K562 (cell line): Measurements from ENCODE around the gene CD248. TPM values are rescaled to one million over a fixed set of nuclear protein-coding genes. Genes with fewer than 3 reads are reported as not detected.
A peak's percentile ranks its signal among the peaks of the same experiment; 100 is the strongest.

Experiments
- CBFB ChIP-seq: sonication (generic); formaldehyde crosslinking; IDR thresholded peaks from 2 replicates; pipeline ENCODE4 v1.4.0; 2020; ENCODE audit warnings: mild to moderate bottlenecking, missing genetic modification reagents
- CREB3L1 ChIP-seq: fragments of 450-650 bp; IDR thresholded peaks from 2 replicates; pipeline ENCODE4 v1.6.1; 2014; ENCODE audit warnings: low read depth, mild to moderate bottlenecking, moderate library complexity, borderline replicate concordance
- CTCF ChIP-seq, 3 experiments: IDR thresholded peaks in 2 of 3; conservative IDR thresholded peaks in 1 of 3; 2 replicates each; pipeline ENCODE4 v1.5.1; 2011 to 2012; ENCODE audit warnings: low read length in 3 of 3, mild to moderate bottlenecking in 3 of 3, control low read depth in 2 of 3, improper control_type of control experiment in 1 of 3, inconsistent platforms in 1 of 3, low read depth in 1 of 3, mixed read lengths in 1 of 3, moderate library complexity in 1 of 3; ENCODE audit not compliant: insufficient read depth in 2 of 3
- E2F8 ChIP-seq: fragments of 450-650 bp; IDR thresholded peaks from 2 replicates; pipeline ENCODE4 v1.7.1; 2018; ENCODE audit warnings: mild to moderate bottlenecking, low read depth; ENCODE audit not compliant: partially characterized antibody
- SIN3B ChIP-seq: fragments of 450-650 bp; IDR thresholded peaks from 2 replicates; pipeline ENCODE4 v1.6.1; 2017; ENCODE audit warnings: low read depth, mild to moderate bottlenecking, moderate library complexity
- ZNF717 ChIP-seq: fragments of 250-450 bp; sonication (Bioruptor Pico); IDR thresholded peaks from 2 replicates; pipeline ENCODE4 v1.5.0; 2021
- polyA plus RNA-seq, 8 experiments: library from polyadenylated mRNA; depleted of rRNA in 4 of 8; stranded (reverse) in 5 of 8; unstranded in 3 of 8; fragments of >200 nt; fragmentation: Nextera tagmentation in 2 of 8; fragmentation: Illumina TruSeq in 1 of 8; extraction: Ambion mirVana in 2 of 8; extraction: Trizol in 1 of 8; gene quantifications; 2 replicates each; pipeline versions ENCODE4 v1.2.1 to v1.2.3, GENCODE V29; 2011 to 2014; ENCODE audit warnings: inconsistent platforms in 1 of 8, missing spikeins in 1 of 8
- total RNA-seq, 7 experiments: library from RNA; depleted of rRNA in 6 of 7; stranded (reverse); fragments of >200 nt in 6 of 7; fragmentation: Illumina TruSeq in 2 of 7; extraction: Trizol in 2 of 7; gene quantifications; 2 replicates each; pipeline versions ENCODE4 v1.2.1 to v1.2.3, GENCODE V29; 2011 to 2021; ENCODE audit warnings: low replicate concordance in 1 of 7

Gene CD248
- total and polyA plus RNA-seq, 9 of the 15 experiments (the other 6 are each of a cell fraction or from before 2014, with no cell fraction given): 0.09 TPM; not detected in 8

- TF ChIP-seq SIN3B: peak; percentile 96
- TF ChIP-seq ZNF717 (CRISPR knock-in tag): no peak
- peak; percentile 11 to 25 (median 18); a peak in 3 of 6 replicates for TF ChIP-seq CTCF (IDR thresholded peaks at IDR 0.05 in 2 of 3, conservative IDR thresholded peaks at IDR 0.05 in 1 of 3; ENCODE audit: insufficient read depth in 2 of 3, low read depth in 1 of 3, low read length in 3 of 3)
- TF ChIP-seq CBFB (CRISPR knock-in tag): peak; percentile 75; the same call in 1 of the 2 replicates
- TF ChIP-seq CREB3L1: 0 out of 2 replicates have a peak, but pooled peaks have one; percentile 31
- TF ChIP-seq E2F8: peak; percentile 94
Observed at GRCh38 chr11:66344550-66345315, 27.9 kb upstream of the CD248 start, which contains the start of gene BRMS1 (continued).
